ENCODE results near the gene CSF2. TPM values are rescaled to one million over a fixed set of nuclear protein-coding genes. Genes with fewer than 3 reads are reported as not detected.

Gene CSF2
- total and polyA plus RNA-seq, 2 of the 4 experiments (the other 2 are of a cell fraction): 0.31 TPM; not detected in 1

DNA sequence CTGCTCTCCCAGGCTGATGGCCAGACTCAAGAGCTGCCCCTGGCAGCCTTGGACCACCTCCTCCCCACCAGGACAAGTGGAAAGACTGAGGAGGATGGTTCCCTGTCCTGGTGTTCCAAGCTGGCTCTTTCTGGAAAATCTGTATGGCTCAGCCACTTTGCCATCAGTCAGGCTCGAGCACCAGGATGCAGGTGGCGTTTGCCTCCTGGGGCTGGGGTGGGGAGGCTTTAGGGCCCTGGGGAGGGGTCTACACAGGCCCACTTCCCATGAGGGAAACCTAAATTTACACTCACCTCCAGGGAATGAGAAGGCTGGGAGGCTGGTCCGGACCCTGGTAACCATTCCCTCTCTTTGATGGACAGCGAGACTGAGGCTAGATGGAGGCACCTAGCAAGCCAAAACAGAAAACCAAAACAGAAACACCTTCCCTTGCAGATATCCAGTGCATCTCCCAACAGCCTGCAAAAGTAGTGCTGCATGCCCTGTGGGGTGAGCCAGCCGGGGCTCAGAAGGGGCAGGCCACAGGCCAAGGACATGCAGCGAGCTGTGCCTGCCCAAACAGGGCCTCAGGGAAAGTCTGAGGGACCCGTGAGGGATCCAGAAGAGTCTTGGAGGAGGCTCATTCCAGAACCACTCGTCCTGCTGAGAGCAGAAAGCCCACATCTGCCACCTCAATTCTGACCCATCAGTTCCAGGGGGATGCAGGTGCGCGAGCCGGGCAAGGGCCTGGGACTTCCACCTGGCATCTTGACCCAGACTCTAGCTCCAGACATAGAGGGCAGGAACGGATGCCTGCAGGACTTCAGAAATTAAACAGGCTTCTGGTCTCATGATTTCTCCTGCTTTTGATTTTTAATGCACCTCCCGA, 5.4 kb upstream of the CSF2 start (continued):
- TF ChIP-seq MXI1 (IDR thresholded peaks at IDR 0.05; ENCODE audit: borderline replicate concordance, low read depth, low read length): no peak
- TF ChIP-seq RAD21 (IDR thresholded peaks at IDR 0.05; ENCODE audit: low read length): no peak

DNA sequence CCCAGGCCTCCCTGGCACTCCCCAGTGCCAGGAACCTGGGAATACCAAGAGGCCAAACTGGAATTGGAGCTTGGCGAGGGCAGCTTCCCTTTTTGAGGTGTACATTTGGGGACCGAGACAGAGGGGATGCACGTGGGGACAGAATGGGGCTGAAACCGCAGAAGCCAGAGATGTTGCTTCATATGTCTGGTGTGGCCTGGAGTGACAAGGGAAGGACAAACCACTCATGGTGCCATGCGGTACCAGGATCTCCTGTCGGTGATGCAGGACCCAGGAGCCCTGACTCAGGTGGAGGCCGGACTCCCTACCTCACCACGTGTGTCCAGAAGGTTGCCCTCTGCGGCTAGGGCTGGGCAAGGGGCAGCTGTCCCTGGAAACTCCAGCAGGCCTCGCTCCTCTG, 4.0 kb upstream of the CSF2 start:
- Histone ChIP-seq H4K8ac (ENCODE audit: low read depth in 2 of 2, low read length in 2 of 2) (no peak overlapping the region), H3K27me3 (ENCODE audit: control insufficient read depth, insufficient read depth, low read length) (no peaks in the 10 kb centered on the region), H3K18ac (ENCODE audit: low read depth, low read length) (no peak overlapping the region), H3K4ac (ENCODE audit: low read depth, low read length) (0 out of 2 replicates have a peak overlapping the region, but pooled peaks have one; percentile 16), H3K4me3 (ENCODE audit: insufficient read depth, low read depth, low read length) (no peak overlapping the region), H4K20me1 (ENCODE audit: insufficient read depth, low read length) (no peaks in the 10 kb centered on the region), H3K36me3 (ENCODE audit: control insufficient read depth, insufficient read depth, low read length) (no peaks in the 10 kb centered on the region), H4K5ac (ENCODE audit: low read depth, low read length) (no peak overlapping the region), H3K9ac (ENCODE audit: low read depth, low read length) (no peak overlapping the region), H3K56ac (ENCODE audit: extremely low read depth, insufficient read depth, low read length) (no peak overlapping the region), H3K27ac (ENCODE audit: insufficient read depth, low read length) (no peak overlapping the region), H2AFZ (replicated peaks; ENCODE audit: low read length, poor library complexity) (no peak overlapping the region), H2BK120ac (ENCODE audit: low read depth, low read length) (no peak overlapping the region), H3K4me1 (ENCODE audit: control insufficient read depth, insufficient read depth, low read length) (peaks cover 11% of the 10 kb centered on the region), H3K14ac (replicated peaks; ENCODE audit: low read depth, low read length) (no peak overlapping the region), H2BK15ac (ENCODE audit: low read depth, low read length) (no peak overlapping the region), H2AK9ac (replicated peaks; ENCODE audit: low read depth, low read length, poor library complexity) (no peak overlapping the region), H3K9me3 (ENCODE audit: control insufficient read depth, insufficient read depth, low read length) (no peaks in the 10 kb centered on the region), H3K9me1 (ENCODE audit: insufficient read depth, low read length) (peaks cover 8% of the 10 kb centered on the region; the same call in 1 of the 2 replicates), H2BK20ac (ENCODE audit: low read depth, low read length) (no peak overlapping the region), H2BK5ac (ENCODE audit: low read depth, low read length, poor library complexity, severe bottlenecking) (no peak overlapping the region), H3K4me2 (ENCODE audit: low read depth, low read length) (no peak overlapping the region), H2AK5ac (ENCODE audit: low read depth, low read length) (0 out of 2 replicates have a peak overlapping the region, but pooled peaks have one; percentile 37), H3K79me1 (ENCODE audit: low read depth in 1 of 2, low read length in 2 of 2) (no peaks in the 10 kb centered on the region), H4K91ac (ENCODE audit: insufficient read depth, low read depth, low read length) (no peak overlapping the region; the same call in 1 of the 2 replicates), H3K23ac (ENCODE audit: low read depth, low read length) (no peak overlapping the region)
- intact Hi-C loops (cut with micrococcal nuclease) (loop anchor here (5.0 to 10.0 kb wide), 2 partner anchors 313 to 425 kb away; partner anchors contain the start of gene IRF1), in situ Hi-C loops (cut with MboI; ENCODE audit: low sequenced_read_pairs) (loop anchor here (5.0 to 10.0 kb wide), 2 partner anchors 113 to 295 kb away; partner anchors contain the start of gene SLC22A5), dilution Hi-C loops (cut with HindIII; ENCODE audit: low sequenced_read_pairs, unreplicated experiment) (no loop called here)
- no peak for ATAC-seq (ENCODE audit: low read depth)
- CTCF ChIA-PET: no interaction called here
- DNase-seq: no peak
- POLR2A ChIA-PET (ENCODE audit: unreplicated experiment): no interaction called here
- WGBS, 2 experiments (ENCODE audit: extremely low coverage in 2 of 2, insufficient read length in 1 of 2): 100% methylated on average over 1 of the region's 10 CpGs; no CpG with 5 or more reads in 1 of the 2 experiments
- BruUV-seq (replicated peaks): no TSS peak
- TF ChIP-seq RCOR1 (IDR thresholded peaks at IDR 0.05; ENCODE audit: insufficient replicate concordance, low read length) (no peak), CEBPB (IDR thresholded peaks at IDR 0.05; ENCODE audit: low read depth, low read length) (no peak), RFX5 (IDR thresholded peaks at IDR 0.05; ENCODE audit: low read depth, low read length) (no peak), RAD21 (IDR thresholded peaks at IDR 0.05; ENCODE audit: low read length) (no peak), CHD1 (IDR thresholded peaks at IDR 0.05; ENCODE audit: low read depth, low read length) (no peak), BHLHE40 (IDR thresholded peaks at IDR 0.05; ENCODE audit: low read depth, low read length) (no peak), FOS (IDR thresholded peaks at IDR 0.05; ENCODE audit: low read depth, low read length) (no peak), MXI1 (IDR thresholded peaks at IDR 0.05; ENCODE audit: borderline replicate concordance, low read depth, low read length) (no peak), POLR2A (IDR thresholded peaks at IDR 0.05; ENCODE audit: low read depth, low read length) (no peak), MAFK (IDR thresholded peaks at IDR 0.05; ENCODE audit: low read depth, low read length) (no peak), SMC3 (IDR thresholded peaks at IDR 0.05; ENCODE audit: low read depth, low read length) (no peak), NFE2L2 (IDR thresholded peaks at IDR 0.05; ENCODE audit: low read depth, low read length) (no peak)
- TF ChIP-seq, protein P1, sequence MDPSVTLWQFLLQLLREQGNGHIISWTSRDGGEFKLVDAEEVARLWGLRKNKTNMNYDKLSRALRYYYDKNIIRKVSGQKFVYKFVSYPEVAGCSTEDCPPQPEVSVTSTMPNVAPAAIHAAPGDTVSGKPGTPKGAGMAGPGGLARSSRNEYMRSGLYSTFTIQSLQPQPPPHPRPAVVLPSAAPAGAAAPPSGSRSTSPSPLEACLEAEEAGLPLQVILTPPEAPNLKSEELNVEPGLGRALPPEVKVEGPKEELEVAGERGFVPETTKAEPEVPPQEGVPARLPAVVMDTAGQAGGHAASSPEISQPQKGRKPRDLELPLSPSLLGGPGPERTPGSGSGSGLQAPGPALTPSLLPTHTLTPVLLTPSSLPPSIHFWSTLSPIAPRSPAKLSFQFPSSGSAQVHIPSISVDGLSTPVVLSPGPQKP (IDR thresholded peaks at IDR 0.05; ENCODE audit: borderline replicate concordance, low read depth, low read length): no peak
- TF ChIP-seq, protein P2, sequence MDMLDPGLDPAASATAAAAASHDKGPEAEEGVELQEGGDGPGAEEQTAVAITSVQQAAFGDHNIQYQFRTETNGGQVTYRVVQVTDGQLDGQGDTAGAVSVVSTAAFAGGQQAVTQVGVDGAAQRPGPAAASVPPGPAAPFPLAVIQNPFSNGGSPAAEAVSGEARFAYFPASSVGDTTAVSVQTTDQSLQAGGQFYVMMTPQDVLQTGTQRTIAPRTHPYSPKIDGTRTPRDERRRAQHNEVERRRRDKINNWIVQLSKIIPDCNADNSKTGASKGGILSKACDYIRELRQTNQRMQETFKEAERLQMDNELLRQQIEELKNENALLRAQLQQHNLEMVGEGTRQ (IDR thresholded peaks at IDR 0.05; ENCODE audit: low read depth, low read length): no peak
